HG02623 (cell line): ENCODE data around the gene DFFB.
"Not testable (repeated sequence)": the region's sequence is repeated elsewhere in the genome, so short reads cannot be mapped to it uniquely, and the experiment has no call there.

Experiments
- ATAC-seq: cut with Tn5 transposase; IDR thresholded peaks from one replicate; pipeline ENCODE4 v1.9.1; 2021; ENCODE audit warnings: moderate library complexity; ENCODE audit not compliant: unreplicated experiment

Gene DFFB, protein sequence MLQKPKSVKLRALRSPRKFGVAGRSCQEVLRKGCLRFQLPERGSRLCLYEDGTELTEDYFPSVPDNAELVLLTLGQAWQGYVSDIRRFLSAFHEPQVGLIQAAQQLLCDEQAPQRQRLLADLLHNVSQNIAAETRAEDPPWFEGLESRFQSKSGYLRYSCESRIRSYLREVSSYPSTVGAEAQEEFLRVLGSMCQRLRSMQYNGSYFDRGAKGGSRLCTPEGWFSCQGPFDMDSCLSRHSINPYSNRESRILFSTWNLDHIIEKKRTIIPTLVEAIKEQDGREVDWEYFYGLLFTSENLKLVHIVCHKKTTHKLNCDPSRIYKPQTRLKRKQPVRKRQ

DNA sequence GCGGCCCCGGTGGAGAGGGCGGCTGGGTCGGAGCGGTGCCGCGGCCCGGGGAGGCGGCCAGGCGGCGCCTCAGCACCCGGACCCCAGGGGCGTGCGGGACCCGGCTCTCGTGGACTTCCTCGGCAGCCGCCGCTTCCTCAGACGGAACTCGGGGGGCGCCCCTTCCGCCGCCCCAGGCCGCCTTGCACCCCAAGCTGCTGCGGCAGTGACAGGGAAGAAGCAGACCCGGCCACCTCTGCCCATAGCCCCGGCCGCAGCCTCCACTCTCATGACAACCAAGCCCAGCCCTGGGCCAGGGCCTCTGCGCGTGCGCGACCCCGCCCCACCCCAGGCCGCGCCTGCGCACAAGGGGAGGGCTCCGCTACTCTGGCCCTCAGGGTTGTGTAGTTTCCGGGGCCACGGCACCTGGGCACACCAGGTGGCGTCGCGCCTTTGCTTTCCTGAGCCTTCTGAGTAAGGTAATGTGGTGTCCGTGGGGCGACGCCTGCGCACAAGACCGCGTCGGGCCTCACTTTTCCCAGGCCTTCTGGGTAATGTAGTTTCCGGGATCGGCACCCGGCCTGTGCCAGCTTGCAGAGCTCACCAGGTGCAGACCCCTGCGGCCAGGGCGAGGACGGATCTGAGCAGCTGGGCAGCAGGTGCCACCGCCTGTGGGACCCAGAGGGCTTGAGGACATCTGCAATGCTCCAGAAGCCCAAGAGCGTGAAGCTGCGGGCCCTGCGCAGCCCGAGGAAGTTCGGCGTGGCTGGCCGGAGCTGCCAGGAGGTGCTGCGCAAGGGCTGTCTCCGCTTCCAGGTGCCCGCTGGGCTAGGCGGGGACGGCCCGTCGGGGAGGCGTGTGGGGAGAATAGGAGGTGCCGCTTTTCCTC is at the start of gene DFFB, which contains the start of gene CEP104:
Gene DFFB, plus strand, starts transcription at position 554 of the 868 bp plus-strand sequence. Its CDS starts 128 bp downstream, at position 682.
Gene CEP104, minus strand, starts transcription at position 289 of the 868 bp plus-strand sequence. CDS start 4,804 bp downstream, outside the sequence.
- peak; percentile 95 for ATAC-seq

DNA sequence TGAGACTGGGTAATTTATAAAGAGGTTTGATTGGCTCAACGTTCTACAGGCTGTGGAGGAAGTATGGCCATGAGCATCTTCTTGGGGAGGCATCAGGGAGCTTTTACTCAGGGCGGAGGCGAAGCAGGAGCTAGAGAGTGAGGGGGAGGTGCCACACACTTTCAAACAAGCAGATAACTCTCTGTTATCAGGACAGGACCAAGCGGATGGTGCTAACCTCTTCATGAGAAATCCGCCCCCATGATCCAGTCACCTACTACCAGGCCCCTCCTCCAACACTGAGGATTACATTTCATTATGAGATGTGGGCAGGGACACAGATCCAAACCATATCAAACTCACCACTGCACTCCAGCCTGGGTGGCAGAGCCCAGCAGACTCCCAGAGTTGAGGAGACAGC is 49.5 kb upstream of the DFFB start:
- ATAC-seq, result no peak

DNA sequence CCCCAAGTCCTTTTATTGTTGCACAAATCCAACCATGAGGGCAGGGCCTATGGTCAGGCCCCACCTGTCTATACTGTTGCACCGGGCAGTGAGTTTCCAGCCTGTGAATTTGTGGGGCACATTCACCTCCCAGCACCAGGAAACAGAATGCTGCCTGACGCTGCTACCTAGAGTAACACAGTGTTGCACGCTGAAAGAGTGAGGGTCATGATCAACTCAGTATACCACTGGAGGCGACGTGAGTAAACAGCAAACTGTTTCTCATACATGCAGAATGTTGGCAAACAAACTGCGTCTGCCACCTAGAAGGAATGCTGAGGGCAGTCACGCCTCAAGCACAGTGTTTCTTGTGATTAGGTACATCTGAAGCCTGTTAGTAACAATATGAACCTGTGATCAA is 47.6 kb upstream of the DFFB start:
- no peak for ATAC-seq

DNA sequence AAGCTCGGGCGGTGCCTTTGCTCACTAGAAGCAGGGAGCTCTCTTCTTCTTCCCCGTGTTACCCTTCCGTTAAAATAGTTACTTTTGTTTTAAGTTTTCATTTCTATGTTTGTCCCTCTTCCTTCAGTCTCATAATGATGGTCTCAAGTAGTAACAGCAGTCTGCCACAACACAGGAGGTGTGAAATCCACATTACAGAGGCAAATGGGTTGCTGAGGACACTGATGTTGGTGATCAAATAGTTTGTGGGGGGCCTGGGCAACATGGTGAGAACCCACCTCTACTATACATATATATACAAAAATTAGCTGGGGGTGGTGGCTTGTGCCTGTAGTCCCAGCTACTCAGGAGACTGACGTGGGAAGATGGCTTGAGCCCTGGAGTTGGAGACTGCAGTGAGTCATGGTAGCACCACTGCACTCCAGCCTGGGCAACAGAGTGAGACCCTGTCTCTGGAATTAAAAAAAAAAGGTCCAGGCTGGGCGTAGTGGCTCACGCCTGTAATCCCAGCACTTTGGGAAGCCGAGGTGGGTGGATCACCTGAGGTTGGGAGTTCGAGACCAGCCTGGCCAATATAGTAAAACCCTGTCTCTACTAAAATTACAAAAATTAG is 47.0 kb upstream of the DFFB start:
- ATAC-seq, result not testable (repeated sequence)

DNA sequence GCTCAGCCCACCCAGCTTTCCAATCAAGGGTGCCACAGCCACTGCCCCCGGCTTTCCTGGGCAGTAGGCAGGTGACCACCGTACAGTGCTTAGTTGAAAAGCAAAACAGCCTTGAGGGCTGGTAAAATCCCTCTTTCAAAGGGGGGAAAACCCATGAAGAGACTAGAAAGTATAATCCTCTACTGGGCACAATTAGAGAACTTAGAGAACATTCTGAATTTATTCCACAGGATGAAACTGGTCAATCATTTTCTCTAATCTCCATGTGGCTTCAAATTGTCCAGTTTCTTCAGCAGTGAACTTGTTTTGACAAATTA is 45.7 kb upstream of the DFFB start:
- no peak for ATAC-seq

DNA sequence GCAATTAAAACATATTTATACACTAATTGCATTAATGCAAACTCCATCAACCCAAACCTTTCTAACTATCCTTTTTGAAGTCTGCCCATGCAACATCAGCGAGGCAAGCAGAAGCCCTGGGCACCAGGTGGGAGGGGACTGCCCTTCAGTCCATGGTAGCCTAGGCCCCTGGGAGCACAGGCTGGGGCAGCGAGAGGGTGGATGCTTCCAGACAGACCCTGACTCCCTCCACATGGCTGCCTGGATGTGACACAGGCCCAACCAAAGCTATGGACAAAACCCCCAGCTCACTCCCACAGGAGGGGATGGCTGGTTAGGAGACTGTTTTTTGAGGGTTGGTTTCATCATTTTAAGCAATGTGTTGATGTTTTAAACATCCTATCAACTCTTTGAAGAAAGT is 43.2 kb upstream of the DFFB start:
- no peak for ATAC-seq

DNA sequence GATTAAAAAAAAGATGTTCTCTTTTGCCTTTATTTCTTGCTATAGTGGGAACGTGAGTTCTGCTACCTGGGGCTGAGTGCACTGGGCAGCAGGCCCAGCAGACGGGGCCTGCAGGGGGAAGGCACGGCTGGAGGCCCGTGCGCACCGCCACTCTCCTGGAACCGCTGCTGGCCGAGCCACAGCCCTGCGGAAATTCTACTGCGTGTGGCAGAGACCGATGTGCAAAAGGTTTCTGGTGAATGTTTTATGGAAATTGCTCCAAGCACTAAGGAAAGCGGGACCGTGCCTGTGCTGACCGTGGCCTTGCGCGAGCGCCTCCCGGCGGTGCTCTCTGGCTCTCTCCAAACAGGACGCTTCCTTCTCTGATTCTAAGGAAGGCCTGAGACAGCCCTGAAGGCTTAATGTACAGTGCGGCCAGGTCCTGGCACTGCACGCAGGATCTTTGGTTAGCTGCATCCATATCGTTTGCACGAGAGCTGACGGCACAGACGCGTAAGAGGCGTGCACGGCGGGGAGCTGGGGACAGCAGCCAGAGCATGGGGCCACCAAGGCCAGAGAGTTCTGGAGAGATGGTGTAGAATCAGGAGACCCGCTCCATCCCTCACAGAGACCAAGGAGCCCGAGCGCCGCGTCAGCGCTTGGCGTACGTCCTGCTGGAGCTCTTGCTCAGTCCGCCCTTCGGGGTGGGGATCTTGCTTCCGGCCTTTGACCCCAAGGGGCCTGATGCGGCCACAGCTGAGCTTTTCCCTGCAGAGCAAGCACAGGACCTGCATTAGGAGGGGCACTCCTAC is 42.3 kb upstream of the DFFB start:
- no peak for ATAC-seq

DNA sequence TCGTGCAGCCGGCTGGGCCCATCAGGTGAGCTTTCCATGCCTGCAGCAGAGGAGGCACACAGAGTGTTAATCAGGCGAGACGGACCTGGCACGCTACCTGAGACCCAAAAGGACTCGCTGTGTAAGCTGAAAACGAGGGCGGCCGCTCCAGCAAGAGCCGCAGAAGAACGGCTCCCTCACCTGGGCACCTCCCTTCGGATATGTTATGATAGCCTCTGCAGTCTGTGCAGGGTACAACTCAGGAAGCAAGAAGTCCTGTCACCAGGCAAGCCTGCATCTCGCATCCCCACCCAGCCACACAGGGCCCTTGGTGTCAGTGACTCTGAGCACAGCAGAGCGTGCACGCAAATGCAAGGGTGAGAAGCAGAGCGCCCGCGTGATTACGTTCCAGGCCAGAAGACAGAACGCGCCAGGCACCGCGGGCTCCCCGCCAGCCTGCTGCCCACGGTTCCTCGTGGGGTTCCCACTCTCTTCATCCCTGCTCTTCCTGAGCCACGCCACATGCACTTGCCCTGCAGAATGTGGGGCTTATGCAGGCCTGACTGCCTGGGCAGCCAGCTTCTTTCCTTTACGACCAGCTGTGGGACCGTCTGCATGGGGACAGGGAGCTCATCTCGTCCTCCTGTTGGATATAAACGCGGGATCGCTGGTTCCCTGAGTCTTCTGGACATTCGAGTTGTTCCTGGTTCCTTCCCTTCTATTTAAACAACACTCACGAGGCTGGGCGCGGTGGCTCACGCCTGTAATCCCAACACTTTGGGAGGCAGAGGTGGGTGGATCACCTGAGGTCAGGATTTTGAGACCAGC is 40.7 kb upstream of the DFFB start:
- ATAC-seq, result no peak

DNA sequence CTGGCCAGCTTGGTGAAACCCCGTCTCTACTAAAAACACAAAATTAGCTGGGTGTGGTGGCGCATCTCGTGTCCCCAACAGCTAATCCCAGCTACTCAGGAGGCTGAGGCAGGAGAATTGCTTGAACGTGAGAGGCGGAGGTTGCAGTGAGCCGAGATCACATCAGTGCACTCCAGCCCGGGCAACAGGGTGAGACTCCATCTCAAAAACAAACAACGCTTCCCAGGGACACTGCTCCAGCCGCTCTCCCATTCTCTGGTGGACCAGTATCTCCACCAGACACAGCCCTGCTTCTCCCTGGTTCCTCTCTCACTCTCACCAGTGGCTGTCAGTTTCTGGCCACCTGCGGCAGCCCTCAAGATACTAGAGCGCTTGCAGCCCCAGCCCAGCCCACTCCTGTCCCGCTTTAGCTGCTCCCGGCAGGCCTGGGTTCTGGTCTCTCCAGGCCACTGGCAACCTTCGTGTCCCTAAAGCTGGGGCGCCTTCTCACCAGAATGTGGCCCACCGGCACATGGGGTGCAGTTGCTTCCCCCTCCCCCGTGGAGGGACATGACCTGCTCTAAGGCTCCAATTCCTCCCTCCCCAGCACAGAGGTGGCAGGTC is 40.0 kb upstream of the DFFB start:
- no peak for ATAC-seq

DNA sequence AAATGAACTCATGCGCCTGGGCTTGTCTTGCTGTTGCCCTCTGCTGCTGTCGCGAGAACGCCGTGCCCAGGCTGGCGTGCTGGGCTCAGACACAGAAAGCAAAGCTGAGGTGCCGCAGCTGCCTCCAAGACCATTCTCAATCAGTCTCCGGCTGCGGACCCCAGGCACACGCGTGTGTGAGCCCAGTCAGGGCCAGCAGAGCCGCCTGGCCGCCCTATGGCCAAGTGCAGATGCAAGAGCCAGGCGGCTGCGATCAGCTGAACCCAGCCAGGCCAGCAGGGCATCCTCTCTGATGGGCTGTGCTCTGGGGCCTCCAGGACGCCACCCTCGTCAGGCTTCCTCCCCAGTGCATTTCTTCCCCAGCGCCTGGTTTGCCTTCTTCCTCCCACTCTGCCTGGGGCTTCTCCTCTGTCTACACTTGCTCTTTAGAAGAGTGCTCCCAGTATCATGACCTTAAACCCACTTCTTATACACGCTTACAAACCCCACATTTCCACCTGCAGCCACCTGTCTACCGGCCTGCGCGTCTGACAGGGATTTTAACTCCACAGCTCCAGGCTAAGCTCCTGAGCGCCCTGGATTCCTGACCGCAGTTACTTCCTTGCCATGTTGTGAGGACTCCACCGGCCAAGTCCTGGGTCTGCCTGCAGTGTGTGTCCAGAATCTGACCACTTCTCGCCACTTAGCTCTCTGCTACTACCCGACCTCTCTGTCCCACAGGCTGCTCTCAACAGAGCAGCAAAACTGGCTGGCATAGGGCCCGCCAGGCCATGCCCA is 39.3 kb upstream of the DFFB start:
- ATAC-seq, result no peak

DNA sequence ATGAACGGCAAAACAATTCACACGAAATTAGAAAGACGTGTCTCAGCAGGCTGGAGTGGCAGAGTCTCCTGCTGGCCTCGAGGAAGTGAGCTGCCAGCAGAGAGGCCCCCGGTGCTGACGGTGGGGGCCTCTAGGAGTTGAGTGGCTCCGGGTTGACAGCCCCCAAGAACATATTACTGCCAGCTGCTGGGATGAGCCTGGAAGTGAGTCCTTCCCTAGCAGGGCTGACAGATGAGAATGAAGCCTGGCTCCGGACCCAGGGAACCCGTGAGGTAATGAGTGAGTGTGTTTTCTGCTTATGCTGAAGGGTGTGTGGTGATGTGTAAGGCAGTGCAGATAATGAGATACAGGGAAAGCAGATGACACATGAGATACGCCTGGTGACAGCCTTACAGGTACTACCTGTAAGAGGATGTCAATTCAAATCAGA is 37.5 kb upstream of the DFFB start:
- ATAC-seq, result no peak

DNA sequence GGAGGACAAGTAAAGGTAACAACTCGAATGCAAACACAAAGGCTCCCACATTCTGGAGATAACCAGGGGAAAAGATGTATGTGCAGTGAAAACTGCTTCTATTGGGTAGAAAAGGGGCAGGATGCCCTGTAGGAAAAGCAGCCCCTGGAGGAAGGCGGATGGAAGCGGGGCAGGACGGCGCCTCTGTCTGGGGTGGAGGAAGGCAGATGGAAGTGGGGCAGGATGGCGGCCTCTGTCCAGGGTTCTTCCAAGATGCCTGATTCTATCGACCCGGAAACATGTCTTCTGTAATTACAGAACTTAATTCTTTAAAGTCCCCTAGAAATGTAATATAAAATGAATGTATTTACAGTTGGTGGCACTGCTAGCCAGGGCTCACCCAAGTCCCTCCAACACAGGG is 37.0 kb upstream of the DFFB start:
- ATAC-seq, result no peak

DNA sequence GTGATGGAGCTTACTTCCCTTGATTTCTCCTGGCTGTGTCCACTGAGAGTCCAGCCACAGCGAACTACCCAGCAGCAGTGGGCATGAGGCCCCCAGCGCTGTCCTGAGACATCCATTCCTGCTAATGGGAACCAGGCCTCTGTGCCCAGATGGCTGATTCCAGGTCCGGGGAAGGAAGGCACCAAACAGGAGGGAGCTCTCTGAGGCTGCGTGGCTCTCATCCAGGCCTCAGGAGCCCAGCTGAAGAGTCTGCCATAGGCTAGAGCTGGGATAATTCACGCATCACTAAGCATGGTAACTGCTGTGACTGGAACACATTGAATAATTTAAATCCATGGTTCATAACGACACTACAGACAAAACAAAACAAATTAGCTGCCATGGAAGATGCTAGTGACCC is 36.3 kb upstream of the DFFB start:
- ATAC-seq, result no peak

DNA sequence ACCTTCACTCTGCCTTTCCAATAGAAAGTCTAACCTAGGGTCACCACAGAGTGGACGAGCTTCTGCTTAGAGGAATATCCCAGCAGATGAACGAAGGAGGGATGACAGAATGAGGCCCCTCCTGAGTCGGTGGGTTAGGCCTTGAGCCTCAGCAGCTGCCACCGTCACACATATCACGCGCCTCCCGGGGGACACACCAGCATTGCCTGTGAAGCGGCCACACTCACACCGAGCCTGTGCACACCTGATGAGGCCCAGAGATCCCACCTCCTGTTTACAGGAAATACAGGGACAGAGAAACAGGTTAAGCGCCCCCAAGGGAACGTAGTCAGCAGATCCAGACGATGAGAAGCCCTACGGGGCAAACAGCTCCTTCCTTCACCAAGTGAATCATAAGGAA is 35.8 kb upstream of the DFFB start:
- no peak for ATAC-seq

DNA sequence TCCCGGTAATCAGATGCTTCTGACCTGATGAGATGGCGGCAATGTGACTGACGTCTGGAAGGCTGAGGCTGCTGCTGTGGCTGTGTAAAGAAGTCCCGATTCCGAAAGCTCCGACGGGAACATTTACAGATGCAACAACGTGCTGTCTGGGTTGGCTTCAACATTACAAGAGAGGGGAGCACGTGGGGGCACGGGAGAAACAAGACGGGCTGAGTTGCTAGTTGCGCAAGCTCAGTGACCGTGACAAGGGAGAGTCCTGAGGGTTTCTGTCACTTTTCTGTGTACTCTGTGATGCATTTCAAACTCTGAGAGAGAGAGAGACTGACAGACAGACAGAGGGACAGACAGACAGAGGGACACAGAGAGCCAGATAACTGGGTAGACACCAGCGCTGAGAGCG is 35.4 kb upstream of the DFFB start:
- ATAC-seq, result no peak

DNA sequence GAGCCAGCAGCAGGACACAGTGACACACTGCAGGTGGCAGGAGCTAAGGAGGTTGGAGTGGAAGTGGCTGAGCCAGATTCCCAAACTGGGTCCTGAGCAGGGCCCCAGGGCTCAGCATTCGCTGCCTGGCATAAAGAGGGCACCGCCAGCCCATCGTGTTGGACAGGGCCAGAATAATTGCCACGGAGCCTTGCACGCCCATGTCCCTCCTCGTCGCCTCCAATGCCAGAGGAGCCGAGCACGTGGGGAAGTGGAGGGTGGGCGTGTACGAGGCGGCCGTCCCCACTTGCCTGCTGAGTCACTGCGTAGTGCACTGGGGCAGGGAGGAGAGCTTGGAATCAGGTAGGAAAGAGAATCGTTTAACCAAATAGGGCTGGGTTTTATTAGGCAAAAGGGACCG is 34.9 kb upstream of the DFFB start:
- ATAC-seq, result no peak

DNA sequence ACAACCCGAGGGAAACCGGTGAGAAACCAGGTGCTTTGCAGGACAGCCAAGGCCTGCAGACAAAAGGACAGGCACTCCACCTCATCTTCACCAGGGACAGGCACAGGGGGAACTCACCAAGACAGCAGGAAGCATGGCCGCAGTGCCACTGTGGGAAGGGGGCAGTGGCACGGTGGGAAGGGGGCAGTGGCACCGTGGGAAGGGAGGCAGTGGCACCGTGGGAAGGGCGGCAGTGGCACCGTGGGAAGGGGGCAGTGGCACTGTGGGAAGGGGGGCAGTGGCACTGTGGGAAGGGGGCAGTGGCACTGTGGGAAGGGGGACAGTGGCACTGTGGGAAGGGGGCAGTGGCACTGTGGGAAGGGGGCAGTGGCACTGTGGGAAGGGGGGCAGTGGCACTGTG is 32.6 kb upstream of the DFFB start:
- ATAC-seq, result no peak

DNA sequence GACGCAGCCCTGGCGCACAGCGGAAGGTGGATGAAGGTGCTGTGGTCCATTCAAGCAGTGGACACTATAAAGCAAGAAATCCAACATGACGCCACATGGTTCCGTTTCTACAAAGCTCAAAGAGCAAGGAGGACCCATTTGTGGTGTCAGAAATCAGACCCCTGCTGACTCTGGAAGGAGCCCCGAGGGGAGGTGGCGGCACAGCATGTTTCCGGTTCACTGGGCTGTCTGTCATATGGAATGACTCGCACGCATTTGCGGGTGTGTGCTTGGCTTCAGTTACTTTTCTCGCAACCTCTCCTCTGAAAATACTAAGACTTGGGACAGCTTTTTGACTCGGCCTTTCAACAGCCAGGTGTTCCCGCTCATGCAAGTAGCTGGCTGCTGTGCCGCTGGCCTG is 31.9 kb upstream of the DFFB start:
- no peak for ATAC-seq

DNA sequence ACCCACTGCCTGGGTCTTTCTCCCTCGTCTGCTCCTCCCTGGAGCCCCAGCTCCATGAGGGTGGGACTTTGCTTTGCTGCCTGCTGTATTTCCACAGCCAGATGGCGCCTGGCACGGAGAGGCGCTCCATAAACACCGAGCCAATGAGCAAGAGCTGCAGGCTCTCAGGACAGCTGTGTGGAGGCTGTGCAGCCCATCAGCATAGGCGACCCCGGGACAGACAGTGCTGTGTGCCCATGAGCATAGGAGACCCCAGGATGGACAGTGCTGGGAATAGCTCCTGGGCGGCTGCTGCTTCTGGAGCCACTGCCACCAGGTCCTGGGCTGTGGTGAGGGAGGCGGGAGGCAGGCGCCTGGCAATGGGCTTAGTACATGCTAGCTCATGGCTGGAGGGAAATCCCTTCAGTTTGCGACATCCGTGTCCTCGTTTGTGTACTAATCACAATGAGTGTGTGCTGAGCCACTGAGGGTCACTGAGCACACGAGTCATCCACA is 29.4 kb upstream of the DFFB start:
- no peak for ATAC-seq
